CD4-positive, alpha-beta T cell (primary cell): ENCODE results near the gene TNIK. TPM values are rescaled to one million over a fixed set of nuclear protein-coding genes. Genes with fewer than 3 reads are reported as not detected.

Experiments
- ATAC-seq: fragments of 200-7000 bp; cut with Tn5 transposase; one replicate; pipeline ENCODE4 v1.10.0; 2022; ENCODE audit warnings: mild to moderate bottlenecking; ENCODE audit not compliant: poor library complexity
- CTCF ChIA-PET: fragments of 350-600 bp; sonication (Branson Sonifier 250); formaldehyde crosslinking; loops from one replicate; lab custom pipeline; 2021; ENCODE audit warnings: antibody characterized with exemption, inconsistent platforms; lab: Charles Lee
- POLR2A ChIA-PET: fragments of 350-600 bp; sonication (Branson Sonifier 250); formaldehyde crosslinking; loops from one replicate; lab custom pipeline; 2021; ENCODE audit warnings: antibody characterized with exemption, inconsistent platforms; lab: Charles Lee
- DNase-seq, 14 experiments: peaks; one replicate each; pipeline ENCODE4 v3.0.0-alpha.2; 2013 to 2020; ENCODE audit warnings: mixed read lengths in 2 of 14
- H3K27ac ChIP-seq, 2 donors: one replicate each; pipeline versions ENCODE4 v1.5.1 to v1.7.0; 2013; ENCODE audit warnings: low read length in 2 of 2, low read depth in 1 of 2, mild to moderate bottlenecking in 1 of 2
- H3K27me3 ChIP-seq, 2 experiments: 1 replicate in 1 of 2; 2 replicates in 1 of 2; pipeline versions ENCODE4 v1.6.1 to v1.7.0; 2013; ENCODE audit warnings: low read length in 2 of 2, control low read depth in 1 of 2, mild to moderate bottlenecking in 1 of 2, moderate library complexity in 1 of 2; ENCODE audit not compliant: insufficient read depth in 2 of 2, control insufficient read depth in 1 of 2
- H3K36me3 ChIP-seq: one replicate; pipeline ENCODE4 v1.6.1; 2013; ENCODE audit warnings: low read length, control low read depth; ENCODE audit not compliant: insufficient read depth
- H3K4me1 ChIP-seq: one replicate; pipeline ENCODE4 v1.6.1; 2013; ENCODE audit warnings: low read length, control low read depth; ENCODE audit not compliant: insufficient read depth
- H3K4me3 ChIP-seq: one replicate; pipeline ENCODE4 v1.5.1; 2013; ENCODE audit warnings: mild to moderate bottlenecking, low read length, moderate library complexity
- H3K9me3 ChIP-seq, 2 experiments: 1 replicate in 1 of 2; 2 replicates in 1 of 2; pipeline versions ENCODE4 v1.6.1 to v1.7.0; 2013; ENCODE audit warnings: low read length in 2 of 2, mild to moderate bottlenecking in 2 of 2, control low read depth in 1 of 2, moderate library complexity in 1 of 2; ENCODE audit not compliant: control insufficient read depth in 1 of 2, insufficient read depth in 1 of 2
- H3K27ac Mint-ChIP-seq: one replicate; pipeline ENCODE4 v1.8.0; 2020; ENCODE audit warnings: mixed read lengths
- H3K27me3 Mint-ChIP-seq: one replicate; pipeline ENCODE4 v1.8.0; 2021; ENCODE audit warnings: mixed read lengths
- H3K36me3 Mint-ChIP-seq: one replicate; pipeline ENCODE4 v1.8.0; 2021; ENCODE audit warnings: low read depth, mixed read lengths
- H3K4me1 Mint-ChIP-seq: one replicate; pipeline ENCODE4 v1.8.0; 2021; ENCODE audit warnings: low read depth, mixed read lengths
- H3K4me3 Mint-ChIP-seq: one replicate; pipeline ENCODE4 v1.8.0; 2020; ENCODE audit warnings: mild to moderate bottlenecking, mixed read lengths
- H3K9me3 Mint-ChIP-seq: one replicate; pipeline ENCODE4 v1.8.0; 2020; ENCODE audit warnings: mixed read lengths
- intact Hi-C, 2 experiments: fragments of 100-400 bp; cut with DNase I in 1 of 2; cut with micrococcal nuclease in 1 of 2; formaldehyde crosslinking; loops; one replicate each; pipeline versions ENCODE4 v1.15.1 to v1.9.0; 2023 to 2025; cut with DNase I, micrococcal nuclease
- total RNA-seq, 174 experiments: library from RNA in 2 of 174; stranded (reverse) in 2 of 174; gene quantifications; one replicate each; pipeline ENCODE4 v1.2.3 and lab custom pipeline; 2021 to 2026
- TF ChIP-seq, protein P1 (sequence below): fragments of 200-600 bp; IDR thresholded peaks from one replicate; pipeline ENCODE4 v1.8.0; 2022; ENCODE audit warnings: antibody characterized with exemption, mild to moderate bottlenecking

Gene TNIK
- total RNA-seq, 2 experiments from 2014 or later = 71.0 to 78.3 TPM

- TF ChIP-seq, protein P1, sequence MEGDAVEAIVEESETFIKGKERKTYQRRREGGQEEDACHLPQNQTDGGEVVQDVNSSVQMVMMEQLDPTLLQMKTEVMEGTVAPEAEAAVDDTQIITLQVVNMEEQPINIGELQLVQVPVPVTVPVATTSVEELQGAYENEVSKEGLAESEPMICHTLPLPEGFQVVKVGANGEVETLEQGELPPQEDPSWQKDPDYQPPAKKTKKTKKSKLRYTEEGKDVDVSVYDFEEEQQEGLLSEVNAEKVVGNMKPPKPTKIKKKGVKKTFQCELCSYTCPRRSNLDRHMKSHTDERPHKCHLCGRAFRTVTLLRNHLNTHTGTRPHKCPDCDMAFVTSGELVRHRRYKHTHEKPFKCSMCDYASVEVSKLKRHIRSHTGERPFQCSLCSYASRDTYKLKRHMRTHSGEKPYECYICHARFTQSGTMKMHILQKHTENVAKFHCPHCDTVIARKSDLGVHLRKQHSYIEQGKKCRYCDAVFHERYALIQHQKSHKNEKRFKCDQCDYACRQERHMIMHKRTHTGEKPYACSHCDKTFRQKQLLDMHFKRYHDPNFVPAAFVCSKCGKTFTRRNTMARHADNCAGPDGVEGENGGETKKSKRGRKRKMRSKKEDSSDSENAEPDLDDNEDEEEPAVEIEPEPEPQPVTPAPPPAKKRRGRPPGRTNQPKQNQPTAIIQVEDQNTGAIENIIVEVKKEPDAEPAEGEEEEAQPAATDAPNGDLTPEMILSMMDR = no peak
- ATAC-seq = no peak
- Mint-ChIP-seq H3K4me3 (peak overlapping the region; percentile 76), H3K27me3 (no peaks in the 10 kb centered on the region), H3K27ac (peak overlapping the region; percentile 88), H3K4me1 (peaks cover 84% of the 10 kb centered on the region), H3K9me3 (no peaks in the 10 kb centered on the region), H3K36me3 (peaks cover under 1% of the 10 kb centered on the region)
- Histone ChIP-seq H3K4me1 (peaks cover 23% of the 10 kb centered on the region), H3K9me3 (no peaks in the 10 kb centered on the region), H3K27ac (peak overlapping the region; percentile 22 to 28), H3K4me3 (no peak overlapping the region), H3K27me3 (no peaks in the 10 kb centered on the region), H3K36me3 (no peaks in the 10 kb centered on the region)
- no peak for DNase-seq
- CTCF ChIA-PET = no interaction called here
- intact Hi-C loops = no loop called here
- POLR2A ChIA-PET = interaction anchor here (1.7 kb wide), 1 partner anchor 12 kb away, joined by 7 read pairs; no protein-coding TSS in a partner anchor
These were observed 193.1 kb downstream of the TNIK start for GRCh38 chr3:171267104-171267503.

DNA sequence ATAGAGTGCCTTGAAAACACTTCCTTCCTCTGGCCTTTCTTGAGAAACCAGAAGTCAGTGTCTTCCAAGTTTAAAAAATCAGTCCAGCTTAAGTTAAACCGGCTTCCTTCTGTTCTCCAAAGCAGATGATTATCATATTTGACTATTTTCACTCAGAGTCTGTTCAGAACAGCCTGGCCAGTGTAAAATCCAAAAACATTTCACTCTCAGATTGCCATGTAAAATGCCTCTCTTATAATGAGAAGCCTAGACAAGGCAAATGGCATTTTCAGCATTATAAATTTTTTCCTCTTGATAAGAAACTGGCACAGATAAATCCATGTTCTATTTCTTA lies 193.5 kb downstream of the TNIK start:
- Mint-ChIP-seq H3K9me3 (no peaks in the 10 kb centered on the region), H3K36me3 (no peaks in the 10 kb centered on the region), H3K27me3 (no peaks in the 10 kb centered on the region), H3K27ac (peak overlapping the region; percentile 88), H3K4me3 (peak overlapping the region; percentile 76), H3K4me1 (peaks cover 84% of the 10 kb centered on the region)
- CTCF ChIA-PET = no interaction called here
- DNase-seq = no peak
- no peak overlapping the region for H3K27ac ChIP-seq
- TF ChIP-seq, protein P1 = no peak
- no peak for ATAC-seq
- peaks cover 27% of the 10 kb centered on the region for H3K4me1 ChIP-seq
- intact Hi-C loops = no loop called here
- H3K27me3 ChIP-seq = no peaks in the 10 kb centered on the region
- no peaks in the 10 kb centered on the region for H3K9me3 ChIP-seq
- POLR2A ChIA-PET = interaction anchor here (1.7 kb wide), 1 partner anchor 11 kb away, joined by 7 read pairs; no protein-coding TSS in a partner anchor
- H3K36me3 ChIP-seq = no peaks in the 10 kb centered on the region
- H3K4me3 ChIP-seq = no peak overlapping the region

DNA sequence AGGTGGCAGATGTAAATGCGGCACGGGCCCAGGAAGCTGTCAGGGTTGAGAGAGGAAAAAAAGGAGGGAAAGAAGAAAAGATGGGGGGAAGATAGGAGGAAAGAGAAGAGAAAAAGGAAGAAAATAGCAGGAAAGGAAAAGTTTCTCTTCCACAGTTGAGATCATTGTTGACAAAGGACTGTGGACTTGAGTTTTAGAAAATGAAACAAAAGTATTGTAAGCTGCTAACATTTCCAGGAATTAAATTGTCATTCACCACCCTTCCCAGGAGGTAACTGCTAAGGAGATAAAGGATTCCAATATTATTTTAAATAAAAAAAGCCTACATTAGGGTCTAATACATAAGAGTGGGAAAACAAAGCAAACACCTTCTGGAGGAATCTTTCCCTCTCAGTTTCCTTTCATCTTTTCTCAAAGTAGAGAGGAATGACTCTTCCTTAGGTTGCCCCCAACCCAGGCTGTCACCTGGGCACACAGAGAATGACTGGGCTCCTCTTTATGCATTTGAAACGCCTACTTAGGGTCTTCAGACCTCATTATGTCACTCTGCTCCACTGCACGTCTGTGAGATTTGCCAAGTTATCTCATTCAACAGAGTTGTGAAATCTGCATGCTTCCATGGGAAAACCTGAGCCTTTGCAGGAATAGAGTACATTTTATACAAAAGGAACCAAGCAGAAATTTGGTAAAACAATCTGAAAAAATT lies 194.0 kb downstream of the TNIK start:
- no peaks in the 10 kb centered on the region for H3K9me3 ChIP-seq
- intact Hi-C loops = no loop called here
- peaks cover 2% of the 10 kb centered on the region for H3K36me3 Mint-ChIP-seq
- H3K4me1 Mint-ChIP-seq = peaks cover 86% of the 10 kb centered on the region
- TF ChIP-seq, protein P1 = no peak
- no peaks in the 10 kb centered on the region for H3K36me3 ChIP-seq
- no peaks in the 10 kb centered on the region for H3K9me3 Mint-ChIP-seq
- no peaks in the 10 kb centered on the region for H3K27me3 Mint-ChIP-seq
- peak overlapping the region; percentile 76 for H3K4me3 Mint-ChIP-seq
- no peak for DNase-seq
- no peak overlapping the region for H3K27ac ChIP-seq
- H3K27ac Mint-ChIP-seq = peak overlapping the region; percentile 88
- ChIA-PET CTCF (no interaction called here), POLR2A (interaction anchor here (1.7 kb wide), 1 partner anchor 11 kb away, joined by 7 read pairs; no protein-coding TSS in a partner anchor)
- ATAC-seq = no peak
- H3K27me3 ChIP-seq = no peaks in the 10 kb centered on the region
- peaks cover 31% of the 10 kb centered on the region for H3K4me1 ChIP-seq
- no peak overlapping the region for H3K4me3 ChIP-seq
